Esophagus (tissue), 2 donors: ENCODE measurements around the gene SETD2. TPM values are rescaled to one million over a fixed set of nuclear protein-coding genes. Genes with fewer than 3 reads are reported as not detected.

Experiments
- H3K27ac ChIP-seq, 2 donors: one replicate each; pipeline ENCODE4 v1.5.1; 2013; ENCODE audit warnings: low read depth in 2 of 2, mild to moderate bottlenecking in 2 of 2, inconsistent platforms in 1 of 2, low read length in 1 of 2, moderate library complexity in 1 of 2
- H3K27me3 ChIP-seq, 2 donors: one replicate each; pipeline ENCODE4 v1.6.1; 2013; ENCODE audit warnings: low read length in 2 of 2, control low read depth in 1 of 2, mild to moderate bottlenecking in 1 of 2; ENCODE audit not compliant: insufficient read depth in 2 of 2, control insufficient read depth in 1 of 2
- H3K36me3 ChIP-seq, 2 donors: one replicate each; pipeline ENCODE4 v1.6.1; 2013; ENCODE audit warnings: low read length in 1 of 2; ENCODE audit not compliant: control insufficient read depth in 2 of 2, insufficient read depth in 2 of 2
- H3K4me1 ChIP-seq, 2 donors: one replicate each; pipeline ENCODE4 v1.6.1; 2013; ENCODE audit warnings: low read length in 1 of 2; ENCODE audit not compliant: control insufficient read depth in 2 of 2, insufficient read depth in 2 of 2
- H3K4me3 ChIP-seq, 2 donors: one replicate each; pipeline ENCODE4 v1.5.1; 2013; ENCODE audit warnings: low read length in 2 of 2, mild to moderate bottlenecking in 2 of 2, low read depth in 1 of 2, moderate library complexity in 1 of 2
- H3K9me3 ChIP-seq, 2 donors: one replicate each; pipeline ENCODE4 v1.6.1; 2013; ENCODE audit warnings: mild to moderate bottlenecking in 2 of 2, low read depth in 1 of 2, low read length in 1 of 2, moderate library complexity in 1 of 2; ENCODE audit not compliant: control insufficient read depth in 2 of 2, insufficient read depth in 1 of 2
- WGBS, 2 donors: extraction: QIAGEN DNeasy Blood & Tissue Kit; methylation state at CpG; one replicate each; pipeline ENCODE4 v1.1.7; 2013; 5-methylcytosine and 5-hydroxymethylcytosine counted together
- polyA plus RNA-seq, 2 donors: library from polyadenylated mRNA; stranded (reverse); fragments of 200-250 nt; gene quantifications; one replicate each; pipeline ENCODE4 v1.2.3, GENCODE V29; 2013
- donor health status: healthy with polysubstance abuse.
- donor health status: Bipolar disorder and iron deficiency.

SETD2 gene
- polyA plus RNA-seq, 2 donors, result 9.0 to 11.7 TPM

DNA sequence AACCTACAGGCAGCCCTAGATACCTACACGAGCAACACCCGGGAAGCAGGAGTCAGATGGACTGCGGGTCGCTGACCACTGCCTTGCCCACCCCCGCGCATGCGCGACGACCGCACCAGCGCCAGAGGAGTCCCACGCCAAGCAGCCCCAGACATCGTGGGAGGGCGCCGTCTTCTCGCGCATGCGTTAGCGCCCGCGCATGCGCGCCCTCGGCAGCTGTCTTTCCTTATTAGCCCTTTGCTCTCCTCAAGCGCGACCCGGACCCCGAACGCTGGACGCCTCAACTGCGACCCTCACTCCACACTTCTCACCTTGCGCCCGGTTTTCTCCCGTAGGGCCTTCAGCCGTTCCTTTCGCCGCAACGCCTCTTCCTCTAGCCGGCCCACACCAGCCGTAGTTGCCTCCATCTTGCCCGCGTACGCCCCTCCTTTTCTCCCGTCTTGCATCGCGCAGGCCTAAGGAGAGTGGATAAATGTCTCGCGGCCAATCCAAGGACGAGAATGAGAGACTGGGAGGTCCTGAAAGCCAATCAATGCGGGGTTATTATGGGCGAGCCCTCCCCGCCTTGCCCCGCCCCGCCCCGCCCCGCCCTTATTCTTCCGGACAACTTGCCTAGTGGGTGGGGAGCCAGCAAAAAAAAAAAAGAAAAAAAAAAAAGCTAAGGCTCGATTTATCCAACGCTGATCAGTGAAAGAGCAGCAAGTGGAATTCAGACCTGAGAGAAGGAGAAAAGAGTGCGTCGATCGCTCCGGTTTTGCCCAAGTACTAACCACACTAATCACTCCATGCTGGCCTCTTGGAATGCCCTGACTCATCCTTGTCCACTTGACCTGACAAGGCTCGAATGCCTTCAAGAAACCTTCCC is 187.4 kb downstream of the SETD2 start, which contains the start of gene CCDC12:
Gene CCDC12, minus strand, starts transcription at position 420 of the 865 bp plus-strand sequence. Its CDS starts 13 bp downstream, at position 407.
- Histone ChIP-seq H3K27me3 (no peaks in the 10 kb centered on the region), H3K4me3 (peak within 1 kb of the TSS; percentile 82 to 92), H3K27ac (peak within 1 kb of the TSS; percentile 92 to 99), H3K36me3 (no peaks in the 10 kb centered on the region), H3K9me3 (no peaks in the 10 kb centered on the region), H3K4me1 (peaks cover 0 to 15% of the 10 kb centered on the region in 2 donors)
- WGBS, 2 donors, result 0% methylated on average over 62 to 64 of the region's 64 CpGs

DNA sequence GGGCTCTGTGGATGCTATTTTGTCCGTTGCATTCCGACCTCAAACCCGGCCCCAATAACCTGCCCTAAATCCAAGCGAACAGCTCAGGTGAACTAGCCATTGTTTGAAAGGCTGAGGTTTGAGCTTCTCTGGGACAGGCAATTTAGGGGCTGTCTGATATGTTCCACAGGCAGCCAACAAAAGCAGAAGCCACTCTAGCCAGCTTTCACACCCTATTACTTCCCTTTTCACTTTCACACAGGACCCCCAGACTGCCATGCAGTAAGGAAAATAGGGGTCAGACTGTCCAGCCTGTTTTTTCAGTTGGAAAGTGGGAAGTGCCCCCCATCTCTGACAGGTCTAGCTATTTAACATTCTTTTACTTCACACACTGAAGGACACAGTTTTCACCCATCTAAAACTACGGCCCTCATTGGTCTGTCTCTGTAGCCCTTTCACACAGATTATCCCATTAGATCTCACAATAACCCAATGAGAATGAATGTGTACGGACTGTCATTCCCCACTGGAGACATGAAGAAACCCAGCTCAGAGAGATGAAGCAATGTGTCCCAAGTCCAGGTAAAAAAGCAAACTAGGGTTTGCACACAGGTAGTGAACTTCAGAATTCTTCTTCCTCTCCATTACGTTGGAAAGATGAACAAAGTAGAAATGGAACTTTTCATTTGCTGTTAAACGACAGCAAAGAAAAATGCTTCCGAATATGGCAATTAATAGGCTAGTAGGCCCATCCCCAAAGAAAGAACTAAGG is 189.3 kb downstream of the SETD2 start:
- H3K9me3 ChIP-seq, result no peaks in the 10 kb centered on the region
- no peaks in the 10 kb centered on the region for H3K27me3 ChIP-seq
- peaks cover 0 to 6% of the 10 kb centered on the region in 2 donors for H3K36me3 ChIP-seq
- H3K4me1 ChIP-seq, result peaks cover 5 to 15% of the 10 kb centered on the region in 2 donors
- peak overlapping the region in 1 of 2 donors; percentile 73 for H3K27ac ChIP-seq
- WGBS, 2 donors, result 74 to 76% methylated on average over 9 of the region's 9 CpGs
- H3K4me3 ChIP-seq, result peak overlapping the region in 1 of 2 donors; percentile 21

DNA sequence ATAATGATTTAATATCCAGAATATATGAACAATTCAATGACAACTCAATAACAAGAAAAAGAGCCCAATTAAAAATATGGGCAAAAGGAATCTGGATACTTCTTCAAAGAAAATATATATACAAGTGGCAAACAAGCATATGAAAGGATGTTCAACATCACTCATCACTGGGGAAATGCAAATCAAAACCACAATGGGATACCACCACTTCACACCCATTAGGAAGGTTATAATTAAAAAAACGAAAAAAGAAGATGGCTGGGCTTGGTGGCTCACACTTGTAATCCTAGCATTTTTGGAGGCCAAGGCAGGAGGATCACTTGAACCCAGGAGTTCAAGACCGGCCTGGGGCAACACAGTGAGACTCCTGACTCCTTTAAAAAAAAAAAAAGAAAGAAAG is 191.5 kb downstream of the SETD2 start:
- Histone ChIP-seq H3K27ac (no peak overlapping the region), H3K4me1 (peaks cover 9 to 19% of the 10 kb centered on the region in 2 donors), H3K36me3 (peaks cover 0 to 6% of the 10 kb centered on the region in 2 donors), H3K4me3 (no peak overlapping the region), H3K27me3 (no peaks in the 10 kb centered on the region), H3K9me3 (no peaks in the 10 kb centered on the region)
- 86 to 87% methylated on average over 2 of the region's 2 CpGs for WGBS, 2 donors

DNA sequence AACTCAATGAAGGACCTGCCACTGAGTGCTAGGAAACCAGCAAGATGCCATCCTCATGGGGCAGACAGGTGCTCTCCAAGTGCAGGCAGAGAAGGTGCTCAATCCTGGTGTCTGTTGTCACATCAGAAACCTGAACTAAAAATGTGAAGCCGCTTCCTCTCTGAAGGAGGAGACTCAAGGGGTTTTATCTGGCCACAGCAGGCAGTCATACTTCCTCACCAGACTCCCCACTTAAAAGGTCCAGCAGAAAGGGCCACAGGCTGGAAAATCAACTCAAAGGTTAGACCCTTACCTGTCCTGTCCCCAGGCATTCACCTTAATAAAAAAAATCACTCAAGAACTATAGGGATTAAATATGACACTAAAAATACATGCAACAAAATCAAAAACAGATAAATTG is 192.2 kb downstream of the SETD2 start:
- no peak overlapping the region for H3K27ac ChIP-seq
- H3K36me3 ChIP-seq, result peaks cover 0 to 6% of the 10 kb centered on the region in 2 donors
- WGBS, 2 donors, result 83 to 86% methylated on average over 1 of the region's 1 CpG
- H3K9me3 ChIP-seq, result no peaks in the 10 kb centered on the region
- H3K4me3 ChIP-seq, result no peak overlapping the region
- peaks cover 14 to 25% of the 10 kb centered on the region in 2 donors for H3K4me1 ChIP-seq
- no peaks in the 10 kb centered on the region for H3K27me3 ChIP-seq

DNA sequence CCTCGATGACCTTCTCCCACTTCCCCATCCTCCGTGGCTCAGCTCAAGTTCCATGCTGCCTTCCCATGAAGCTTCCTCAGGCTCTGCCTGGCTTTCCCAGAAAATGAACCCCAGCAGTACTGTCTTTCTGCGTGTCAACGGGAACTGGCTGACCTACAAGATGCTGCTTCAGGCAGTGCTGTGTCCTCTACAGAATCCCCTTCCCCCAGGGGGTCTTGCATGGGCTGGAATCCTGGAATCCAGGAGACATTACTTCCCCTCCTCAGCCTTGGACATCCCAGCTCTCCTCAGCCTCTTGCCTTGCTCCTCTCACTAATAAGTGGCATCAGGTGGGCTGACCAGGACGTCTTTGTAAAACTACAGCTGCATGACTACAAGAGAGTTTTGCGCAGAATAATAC is 192.8 kb downstream of the SETD2 start:
- Histone ChIP-seq H3K4me3 (no peak overlapping the region), H3K9me3 (no peaks in the 10 kb centered on the region), H3K27ac (peak overlapping the region in 1 of 2 donors; percentile 79), H3K36me3 (peaks cover 0 to 6% of the 10 kb centered on the region in 2 donors), H3K27me3 (no peaks in the 10 kb centered on the region), H3K4me1 (peaks cover 16 to 29% of the 10 kb centered on the region in 2 donors)
- 54 to 65% methylated on average over 6 of the region's 6 CpGs for WGBS, 2 donors

DNA sequence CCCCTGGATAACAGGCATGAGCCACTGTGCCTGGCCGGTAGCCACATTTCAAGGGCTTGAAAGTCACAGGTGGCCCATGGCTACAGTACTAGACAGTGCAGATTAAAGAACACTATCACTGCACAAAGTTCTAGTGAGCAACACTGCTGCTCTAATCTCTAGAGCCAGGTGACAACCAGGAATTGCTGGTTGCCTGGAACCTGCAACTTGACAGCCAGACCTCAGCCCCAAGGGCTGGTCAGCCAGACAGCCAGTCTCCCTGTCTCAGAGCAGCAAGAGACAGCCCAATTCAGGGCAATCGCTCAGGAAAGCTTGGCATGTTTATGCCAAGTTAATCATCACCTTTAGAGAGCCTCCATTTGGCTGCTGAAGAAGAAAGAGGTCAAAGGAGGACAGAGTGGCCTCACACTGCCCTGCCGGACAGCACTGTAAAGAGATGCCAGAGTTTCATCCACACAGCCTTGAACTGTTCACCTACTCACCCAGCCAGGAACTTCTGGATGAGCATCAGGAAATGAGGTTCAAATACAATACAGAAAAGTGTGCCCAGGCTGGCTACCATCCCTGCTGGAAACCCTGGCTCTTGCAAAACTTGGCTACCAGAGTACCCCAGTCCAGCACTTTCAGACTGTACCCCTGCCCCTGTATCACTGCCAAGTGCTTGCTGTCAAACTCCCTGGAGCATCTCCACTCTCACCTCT is 193.4 kb downstream of the SETD2 start:
- WGBS, 2 donors, result 33 to 40% methylated on average over 3 of the region's 3 CpGs
- H3K4me1 ChIP-seq, result peaks cover 16 to 32% of the 10 kb centered on the region in 2 donors

DNA sequence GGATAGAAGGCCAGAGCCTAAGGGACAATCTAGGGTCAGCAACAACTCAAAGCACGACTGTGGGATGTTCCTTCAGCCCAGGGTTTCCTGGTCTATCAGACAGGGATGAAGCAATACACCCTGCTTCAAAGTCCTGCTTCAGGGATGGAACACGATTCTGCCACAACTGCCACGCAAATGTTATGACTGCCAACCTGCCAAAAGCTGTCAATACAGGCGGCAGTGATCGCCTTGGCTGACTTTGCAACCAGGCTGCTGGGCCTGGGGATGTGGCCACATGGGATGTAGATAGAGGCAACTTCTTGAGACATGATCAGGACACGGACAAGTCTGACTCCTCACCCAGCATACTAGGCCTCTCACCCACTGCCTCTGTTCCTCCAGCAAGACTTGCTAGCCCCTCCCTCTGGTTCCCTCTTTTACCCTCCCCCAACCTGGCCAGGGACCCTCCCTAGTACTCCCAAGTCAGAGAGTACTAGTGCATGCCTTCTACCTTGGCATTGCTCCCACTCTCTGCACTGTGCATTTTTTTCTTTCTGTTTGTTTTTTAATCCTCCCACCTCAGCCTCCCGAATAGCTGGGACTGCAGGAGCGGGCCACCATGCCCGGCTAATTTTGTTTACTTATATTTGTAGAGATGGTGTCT is 195.0 kb downstream of the SETD2 start:
- Histone ChIP-seq H3K27me3 (no peaks in the 10 kb centered on the region), H3K4me3 (no peak overlapping the region), H3K9me3 (no peaks in the 10 kb centered on the region), H3K36me3 (peaks cover 0 to 8% of the 10 kb centered on the region in 2 donors), H3K4me1 (peaks cover 19 to 34% of the 10 kb centered on the region in 2 donors), H3K27ac (no peak overlapping the region)
- 49 to 50% methylated on average over 9 of the region's 9 CpGs for WGBS, 2 donors

More for the DNA sequence above, 193.4 kb downstream of the SETD2 start:
- peak overlapping the region; percentile 5 to 79 for H3K27ac ChIP-seq
- H3K9me3 ChIP-seq, result no peaks in the 10 kb centered on the region
- peaks cover 0 to 8% of the 10 kb centered on the region in 2 donors for H3K36me3 ChIP-seq
- H3K4me3 ChIP-seq, result no peak overlapping the region
- no peaks in the 10 kb centered on the region for H3K27me3 ChIP-seq

DNA sequence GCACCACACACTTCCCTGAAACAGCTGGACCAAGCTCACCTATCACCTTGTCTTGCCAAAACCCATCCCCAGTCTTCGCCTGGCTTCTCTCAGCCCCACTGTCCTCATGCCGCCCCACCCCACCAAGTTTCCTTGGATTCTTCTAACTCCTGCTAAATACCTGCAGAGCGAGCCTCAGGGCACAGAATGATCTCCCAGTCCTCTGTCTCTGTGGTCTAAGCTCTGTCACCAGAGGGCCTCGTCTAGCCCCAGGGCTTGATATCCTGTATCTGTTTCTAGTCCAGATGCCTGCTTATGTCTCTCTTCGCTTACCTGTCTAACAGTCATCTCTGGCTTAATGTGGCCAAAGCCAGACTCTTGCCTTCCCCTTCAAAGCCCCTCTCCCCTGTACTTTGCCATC is 197.1 kb downstream of the SETD2 start:
- Histone ChIP-seq H3K27ac (peak overlapping the region; percentile 40 to 90), H3K36me3 (peaks cover 0 to 8% of the 10 kb centered on the region in 2 donors), H3K27me3 (no peaks in the 10 kb centered on the region), H3K4me3 (no peak overlapping the region), H3K9me3 (no peaks in the 10 kb centered on the region), H3K4me1 (peaks cover 19 to 34% of the 10 kb centered on the region in 2 donors)
- 75 to 80% methylated on average over 5 of the region's 5 CpGs for WGBS, 2 donors
